CD4-positive, alpha-beta memory T cell (primary cell): ENCODE results near the gene TPM4. TPM values are rescaled to one million over a fixed set of nuclear protein-coding genes. Genes with fewer than 3 reads are reported as not detected.

Experiments used
- CTCF ChIA-PET: fragments of 350-600 bp; sonication (Branson Sonifier 250); formaldehyde crosslinking; loops from one replicate; lab custom pipeline; 2021; ENCODE audit warnings: inconsistent platforms; ENCODE audit not compliant: partially characterized antibody; lab: Charles Lee
- POLR2A ChIA-PET: fragments of 350-600 bp; sonication (Branson Sonifier 250); formaldehyde crosslinking; loops from one replicate; lab custom pipeline; 2021; ENCODE audit not compliant: partially characterized antibody; lab: Charles Lee
- DNase-seq, 5 donors: peaks; one replicate each; pipeline versions ENCODE4 v3.0.0 to v3.0.0-alpha.2; 2020 to 2022; ENCODE audit warnings: mixed read lengths in 1 of 5
- H3K27ac ChIP-seq: one replicate; pipeline ENCODE4 v1.7.0; 2013; ENCODE audit warnings: low read depth, low read length
- H3K27me3 ChIP-seq: 2 replicates; pipeline ENCODE4 v1.7.0; 2013; ENCODE audit warnings: mild to moderate bottlenecking, low read length, moderate library complexity; ENCODE audit not compliant: insufficient read depth
- H3K36me3 ChIP-seq: 2 replicates; pipeline ENCODE4 v1.7.0; 2013; ENCODE audit warnings: mild to moderate bottlenecking, low read length, moderate library complexity; ENCODE audit not compliant: insufficient read depth
- H3K4me1 ChIP-seq: 2 replicates; pipeline ENCODE4 v1.7.0; 2013; ENCODE audit warnings: mild to moderate bottlenecking, low read length, moderate library complexity; ENCODE audit not compliant: insufficient read depth
- H3K4me3 ChIP-seq, 2 donors: one replicate each; pipeline ENCODE4 v1.7.0; 2013; ENCODE audit warnings: low read length in 2 of 2, mild to moderate bottlenecking in 1 of 2
- H3K9me3 ChIP-seq, 2 donors: one replicate each; pipeline ENCODE4 v1.7.0; 2013; ENCODE audit warnings: low read length in 2 of 2, control low read depth in 1 of 2; ENCODE audit not compliant: control insufficient read depth in 1 of 2
- H3K27ac Mint-ChIP-seq, 7 donors: one replicate each; pipeline ENCODE4 v1.8.0; 2020 to 2021; ENCODE audit warnings: mixed read lengths in 7 of 7, mild to moderate bottlenecking in 6 of 7, inconsistent platforms in 3 of 7, moderate library complexity in 3 of 7
- H3K27me3 Mint-ChIP-seq, 2 donors: one replicate each; pipeline ENCODE4 v1.8.0; 2020 to 2021; ENCODE audit warnings: mixed read lengths in 2 of 2
- H3K36me3 Mint-ChIP-seq, 2 donors: one replicate each; pipeline ENCODE4 v1.8.0; 2020 to 2021; ENCODE audit warnings: mixed read lengths in 2 of 2, inconsistent platforms in 1 of 2, mild to moderate bottlenecking in 1 of 2
- H3K4me1 Mint-ChIP-seq, 4 donors: one replicate each; pipeline ENCODE4 v1.8.0; 2020 to 2021; ENCODE audit warnings: mixed read lengths in 4 of 4, mild to moderate bottlenecking in 1 of 4
- H3K4me3 Mint-ChIP-seq, 8 donors: one replicate each; pipeline ENCODE4 v1.8.0; 2020 to 2021; ENCODE audit warnings: mixed read lengths in 8 of 8, mild to moderate bottlenecking in 7 of 8, moderate library complexity in 6 of 8, inconsistent platforms in 3 of 8
- H3K9me3 Mint-ChIP-seq, 8 donors: one replicate each; pipeline ENCODE4 v1.8.0; 2020 to 2021; ENCODE audit warnings: mixed read lengths in 8 of 8, mild to moderate bottlenecking in 5 of 8, inconsistent platforms in 3 of 8, moderate library complexity in 1 of 8
- intact Hi-C: fragments of 100-400 bp; cut with micrococcal nuclease; formaldehyde crosslinking; loops from one replicate; pipeline ENCODE4 v1.15.1; 2023
- polyA plus RNA-seq, 2 donors: library from polyadenylated mRNA; unstranded; fragments of 300-500 nt; fragmentation: Illumina TruSeq; gene quantifications; one replicate each; pipeline ENCODE4 v1.2.3, GENCODE V29; 2021
- total RNA-seq, 2 experiments: library from RNA; stranded (reverse); gene quantifications; one replicate each; pipeline ENCODE4 v1.2.3, GENCODE V29; 2021

The TPM4 gene
- total and polyA plus RNA-seq, 4 experiments from 2014 or later, result 76.7 to 134 (median 95.8) TPM

- H3K4me1 ChIP-seq, result peaks cover 10% of the 10 kb centered on the region
- H3K27me3 ChIP-seq, result no peaks in the 10 kb centered on the region
- no peak overlapping the region for H3K4me3 ChIP-seq
- peaks cover 7 to 17% (median 12%) of the 10 kb centered on the region in 4 donors for H3K4me1 Mint-ChIP-seq
- no peak for DNase-seq
- intact Hi-C loops, result loop anchor here (1.0 to 10.0 kb wide), 5 partner anchors 69 to 417 kb away; partner anchors contain the start of genes OR10H1 and RAB8A
- H3K9me3 ChIP-seq, result no peaks in the 10 kb centered on the region
- POLR2A ChIA-PET, result interaction anchor here (0.7 to 2.0 kb wide), 10 partner anchors 20 to 326 kb away, joined by 3 to 8 read pairs (median 4); partner anchors contain the start of genes FAM32A, KLF2 and TPM4
- peaks cover 0 to 1% of the 10 kb centered on the region in 2 donors for H3K27me3 Mint-ChIP-seq
- H3K27ac Mint-ChIP-seq, result peak overlapping the region in 2 of 7 donors; percentile 29 to 41
- H3K36me3 ChIP-seq, result no peaks in the 10 kb centered on the region
- CTCF ChIA-PET, result interaction anchor here (0.6 to 3.7 kb wide), 33 partner anchors 9 to 413 kb away, joined by 3 to 27 read pairs (median 5); partner anchors contain the start of genes AP1M1, FAM32A and HSH2D
- peak overlapping the region in 3 of 8 donors; percentile 23 to 63 (median 36) for H3K4me3 Mint-ChIP-seq
- no peaks in the 10 kb centered on the region for H3K9me3 Mint-ChIP-seq
- no peaks in the 10 kb centered on the region for H3K36me3 Mint-ChIP-seq
- H3K27ac ChIP-seq, result no peak overlapping the region
Measured at GRCh38 chr19:16041991-16042386, 34.3 kb upstream of the TPM4 start.

GRCh38 chr19:16042533-16043085 is 33.7 kb upstream of the TPM4 start:
- DNase-seq, result no peak
- Histone ChIP-seq H3K36me3 (no peaks in the 10 kb centered on the region), H3K4me3 (no peak overlapping the region), H3K9me3 (no peaks in the 10 kb centered on the region), H3K4me1 (peaks cover 10% of the 10 kb centered on the region), H3K27me3 (no peaks in the 10 kb centered on the region), H3K27ac (no peak overlapping the region)
- Mint-ChIP-seq H3K36me3 (no peaks in the 10 kb centered on the region), H3K9me3 (no peaks in the 10 kb centered on the region), H3K4me1 (peaks cover 7 to 17% (median 12%) of the 10 kb centered on the region in 4 donors), H3K27ac (no peak overlapping the region), H3K4me3 (no peak overlapping the region), H3K27me3 (peaks cover 0 to 1% of the 10 kb centered on the region in 2 donors)
- intact Hi-C loops, result loop anchor here (10.0 kb wide), 2 partner anchors 228 to 418 kb away; partner anchors contain the start of gene OR10H1
- POLR2A ChIA-PET, result interaction anchor here (1.4 to 1.6 kb wide), 2 partner anchors 28 to 68 kb away, joined by 6 to 8 read pairs; no protein-coding TSS in a partner anchor
- CTCF ChIA-PET, result interaction anchor here (0.9 to 3.7 kb wide), 17 partner anchors 21 to 375 kb away, joined by 3 to 27 read pairs (median 6); partner anchors contain the start of genes AP1M1, FAM32A and HSH2D

GRCh38 chr19:16043156-16043757 is 33.0 kb upstream of the TPM4 start:
- ChIA-PET CTCF (interaction anchor here (0.7 to 3.6 kb wide), 4 partner anchors 48 to 154 kb away, joined by 3 to 26 read pairs (median 11); partner anchors contain the start of gene AP1M1), POLR2A (no interaction called here)
- no peaks in the 10 kb centered on the region for H3K36me3 Mint-ChIP-seq

GRCh38 chr19:16044746-16045145 is 31.5 kb upstream of the TPM4 start:
- H3K27ac Mint-ChIP-seq, result no peak overlapping the region
- no peak overlapping the region for H3K4me3 Mint-ChIP-seq
- H3K27me3 Mint-ChIP-seq, result peaks cover 0 to 1% of the 10 kb centered on the region in 2 donors
- Histone ChIP-seq H3K4me3 (no peak overlapping the region), H3K4me1 (peaks cover 10% of the 10 kb centered on the region), H3K27me3 (no peaks in the 10 kb centered on the region), H3K9me3 (no peaks in the 10 kb centered on the region), H3K36me3 (no peaks in the 10 kb centered on the region), H3K27ac (no peak overlapping the region)
- CTCF ChIA-PET, result interaction anchor here (0.7 to 1.9 kb wide), 2 partner anchors 19 to 135 kb away, joined by 3 to 5 read pairs; no protein-coding TSS in a partner anchor
- POLR2A ChIA-PET, result no interaction called here
- no peaks in the 10 kb centered on the region for H3K36me3 Mint-ChIP-seq
- DNase-seq, result no peak
- peaks cover 0 to 1% (median 0%) of the 10 kb centered on the region in 8 donors for H3K9me3 Mint-ChIP-seq
- H3K4me1 Mint-ChIP-seq, result peaks cover 7 to 17% (median 12%) of the 10 kb centered on the region in 4 donors
- intact Hi-C loops, result loop anchor here (10.0 kb wide), 2 partner anchors 230 to 420 kb away; partner anchors contain the start of gene OR10H1

More at GRCh38 chr19:16043156-16043757, 33.0 kb upstream of the TPM4 start:
- H3K4me1 Mint-ChIP-seq, result peaks cover 7 to 17% (median 12%) of the 10 kb centered on the region in 4 donors
- H3K9me3 ChIP-seq, result no peaks in the 10 kb centered on the region
- H3K9me3 Mint-ChIP-seq, result no peaks in the 10 kb centered on the region
- H3K27ac ChIP-seq, result no peak overlapping the region
- DNase-seq, result no peak
- H3K4me3 Mint-ChIP-seq, result no peak overlapping the region
- H3K27me3 Mint-ChIP-seq, result peaks cover 0 to 1% of the 10 kb centered on the region in 2 donors
- intact Hi-C loops, result loop anchor here (10.0 kb wide), 2 partner anchors 228 to 418 kb away; partner anchors contain the start of gene OR10H1
- H3K36me3 ChIP-seq, result no peaks in the 10 kb centered on the region
- peaks cover 10% of the 10 kb centered on the region for H3K4me1 ChIP-seq
- H3K4me3 ChIP-seq, result no peak overlapping the region
- no peak overlapping the region for H3K27ac Mint-ChIP-seq
- no peaks in the 10 kb centered on the region for H3K27me3 ChIP-seq

DNA sequence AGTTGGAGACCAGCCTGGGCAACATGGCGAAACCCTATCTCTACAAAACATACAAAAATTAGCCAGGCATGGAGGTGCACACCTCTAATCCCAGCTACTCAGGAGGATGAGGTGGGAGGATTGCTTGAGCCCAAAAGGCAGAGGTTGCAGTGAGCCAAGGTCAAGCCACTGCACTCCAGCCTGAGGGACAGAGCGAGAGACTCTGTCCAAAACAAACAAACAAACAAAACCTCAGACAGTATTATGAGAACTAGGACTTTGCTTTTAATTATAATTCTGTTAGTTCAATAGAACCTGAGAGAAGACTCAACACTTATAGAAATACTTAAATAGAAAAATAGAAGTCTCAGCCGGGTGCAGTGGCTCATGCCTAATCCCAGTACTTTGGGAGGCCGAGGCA is 31.1 kb upstream of the TPM4 start:
- no peak overlapping the region for H3K4me3 Mint-ChIP-seq
- H3K4me1 Mint-ChIP-seq, result peaks cover 7 to 18% (median 13%) of the 10 kb centered on the region in 4 donors
- Histone ChIP-seq H3K9me3 (no peaks in the 10 kb centered on the region), H3K4me3 (no peak overlapping the region), H3K4me1 (peaks cover 10% of the 10 kb centered on the region), H3K27me3 (no peaks in the 10 kb centered on the region), H3K27ac (no peak overlapping the region), H3K36me3 (no peaks in the 10 kb centered on the region)
- intact Hi-C loops, result loop anchor here (10.0 kb wide), 2 partner anchors 230 to 420 kb away; partner anchors contain the start of gene OR10H1
- no peak overlapping the region for H3K27ac Mint-ChIP-seq
- peaks cover 0 to 1% (median 0%) of the 10 kb centered on the region in 8 donors for H3K9me3 Mint-ChIP-seq
- ChIA-PET POLR2A (no interaction called here), CTCF (interaction anchor here (0.7 to 1.9 kb wide), 4 partner anchors 19 to 140 kb away, joined by 3 to 5 read pairs (median 4); partner anchors contain the start of gene FAM32A)
- DNase-seq, result no peak
- peaks cover 0 to under 1% of the 10 kb centered on the region in 2 donors for H3K27me3 Mint-ChIP-seq
- no peaks in the 10 kb centered on the region for H3K36me3 Mint-ChIP-seq

GRCh38 chr19:16045893-16046292 is 30.4 kb upstream of the TPM4 start:
- Mint-ChIP-seq H3K36me3 (no peaks in the 10 kb centered on the region), H3K4me1 (peaks cover 1 to 13% (median 8%) of the 10 kb centered on the region in 4 donors), H3K9me3 (peaks cover 0 to 1% (median 0%) of the 10 kb centered on the region in 8 donors), H3K4me3 (no peak overlapping the region), H3K27ac (no peak overlapping the region), H3K27me3 (no peaks in the 10 kb centered on the region)
- no peak overlapping the region for H3K27ac ChIP-seq
- no peaks in the 10 kb centered on the region for H3K9me3 ChIP-seq
- H3K4me1 ChIP-seq, result peaks cover 10% of the 10 kb centered on the region
- no peaks in the 10 kb centered on the region for H3K36me3 ChIP-seq
- DNase-seq, result no peak
- CTCF ChIA-PET, result interaction anchor here (0.8 to 2.3 kb wide), 4 partner anchors 18 to 139 kb away, joined by 3 to 5 read pairs (median 4); partner anchors contain the start of gene FAM32A
- H3K27me3 ChIP-seq, result no peaks in the 10 kb centered on the region
- intact Hi-C loops, result loop anchor here (10.0 kb wide), 2 partner anchors 231 to 421 kb away; partner anchors contain the start of gene OR10H1
- H3K4me3 ChIP-seq, result no peak overlapping the region
- POLR2A ChIA-PET, result interaction anchor here (0.6 kb wide), 1 partner anchor 193 kb away, joined by 3 read pairs; no protein-coding TSS in a partner anchor
